ENCODE measurements around the gene RASSF8. TPM values are rescaled to one million over a fixed set of nuclear protein-coding genes. Genes with fewer than 3 reads are reported as not detected.

RASSF8 gene
- total and polyA plus RNA-seq, 2 of the 8 experiments (the other 6 are each of a cell fraction or from before 2014, with no cell fraction given), result 6.4 to 46.7 TPM

GRCh38 chr12:26027401-26027800, 68.9 kb downstream of the RASSF8 start:
- DNase-seq (ENCODE audit: low read depth in 1 of 2, low spot score in 2 of 2) (no peak), FAIRE-seq (no peak)
- H2AK5ac ChIP-seq (ENCODE audit: low read depth, low read length), result no peak overlapping the region
- CTCF ChIA-PET (ENCODE audit: partially characterized antibody), result interaction anchor here (0.9 kb wide), 1 partner anchor 436 kb away, joined by 4 read pairs; no protein-coding TSS in a partner anchor
- H2AFZ ChIP-seq (ENCODE audit: low read length), result no peak overlapping the region
- H4K20me1 ChIP-seq (replicated peaks in 1 of 2; ENCODE audit: control insufficient read depth in 1 of 2, insufficient read depth in 2 of 2, low read length in 2 of 2), result peaks cover 0 to 1% of the 10 kb centered on the region in 2 experiments
- no peak overlapping the region for H2BK5ac ChIP-seq (ENCODE audit: low read depth, low read length)
- H3K4me2 ChIP-seq (ENCODE audit: insufficient read depth in 1 of 2, low read depth in 2 of 2, low read length in 2 of 2), result no peak overlapping the region
- no peak overlapping the region for H2BK12ac ChIP-seq (ENCODE audit: low read depth, low read length)
- H3K4me1 ChIP-seq (replicated peaks in 1 of 4; ENCODE audit: control insufficient read depth in 3 of 4, insufficient read depth in 4 of 4, low read length in 3 of 4), result peaks cover 0 to 2% (median 0%) of the 10 kb centered on the region in 4 experiments; a peak in 1 of 7 replicates
- H3K9me3 ChIP-seq (ENCODE audit: insufficient read depth in 2 of 2, low read depth in 1 of 2, low read length in 1 of 2), result no peaks in the 10 kb centered on the region
- H3K79me1 ChIP-seq (ENCODE audit: low read depth, low read length), result peaks cover 6% of the 10 kb centered on the region; the same call in 1 of the 2 replicates
- H3K23ac ChIP-seq (ENCODE audit: insufficient read length), result no peak overlapping the region
- no peak overlapping the region for H4K91ac ChIP-seq (replicated peaks; ENCODE audit: insufficient read length, low read length)
- H3K14ac ChIP-seq (ENCODE audit: insufficient read length), result no peak overlapping the region
- H3K4ac ChIP-seq (replicated peaks; ENCODE audit: insufficient read length, low read depth, low read length), result no peak overlapping the region
- no peak overlapping the region for H2BK20ac ChIP-seq (ENCODE audit: low read length)
- no peak overlapping the region for H3K27ac ChIP-seq (ENCODE audit: low read depth, low read length)
- no peak overlapping the region for H3K18ac ChIP-seq (ENCODE audit: extremely low read depth, low read length)
- no peaks in the 10 kb centered on the region for H3K36me3 ChIP-seq (ENCODE audit: control insufficient read depth in 2 of 4, insufficient read depth in 4 of 4, low read length in 3 of 4)
- no peak overlapping the region for H3K9ac ChIP-seq (replicated peaks in 1 of 4; ENCODE audit: extremely low read depth in 1 of 4, low read depth in 3 of 4, low read length in 3 of 4)
- POLR2A ChIA-PET (ENCODE audit: partially characterized antibody), result no interaction called here
- no peak overlapping the region for H2BK120ac ChIP-seq (replicated peaks; ENCODE audit: low read depth, low read length)
- H3K23me2 ChIP-seq (ENCODE audit: low read depth, low read length), result no peaks in the 10 kb centered on the region
- H4K8ac ChIP-seq (ENCODE audit: extremely low read depth, insufficient read depth, low read length), result no peak overlapping the region
- no peak overlapping the region for H2BK15ac ChIP-seq (ENCODE audit: low read length)
- no peaks in the 10 kb centered on the region for H3K27me3 ChIP-seq (replicated peaks in 1 of 4; ENCODE audit: control insufficient read depth in 3 of 4, extremely low read depth in 1 of 4, insufficient read depth in 3 of 4, low read length in 3 of 4)
- peaks cover 0 to 31% of the 10 kb centered on the region in 2 experiments; a peak in 2 of 4 replicates for H3K79me2 ChIP-seq (ENCODE audit: control insufficient read depth in 1 of 2, insufficient read depth in 2 of 2, low read length in 2 of 2)
- no peak overlapping the region for H3K56ac ChIP-seq (replicated peaks; ENCODE audit: insufficient read length, low read depth, low read length)
- H4K5ac ChIP-seq (ENCODE audit: insufficient read length, low read depth, low read length), result no peak overlapping the region
- H3K4me3 ChIP-seq (ENCODE audit: extremely low read depth in 1 of 4, insufficient read depth in 2 of 4, low read depth in 3 of 4, low read length in 4 of 4), result no peak overlapping the region
- TF ChIP-seq SP4 (IDR thresholded peaks at IDR 0.05; ENCODE audit: low read length) (no peak), RXRA (IDR thresholded peaks at IDR 0.05; ENCODE audit: insufficient read depth, low read depth, low read length) (no peak), KDM5A (IDR thresholded peaks at IDR 0.05; ENCODE audit: low read length) (no peak), SIN3A (conservative IDR thresholded peaks at IDR 0.05 in 1 of 2, IDR thresholded peaks at IDR 0.05 in 1 of 2; ENCODE audit: low read depth in 1 of 2, low read length in 2 of 2) (no peak), ZNF274 (IDR thresholded peaks at IDR 0.05; ENCODE audit: borderline replicate concordance, extremely low read depth, low read length) (no peak), CHD1 (IDR thresholded peaks at IDR 0.05; ENCODE audit: low read depth, low read length) (no peak), ATF2 (IDR thresholded peaks at IDR 0.05; ENCODE audit: low read length) (no peak), BCL11A (IDR thresholded peaks at IDR 0.05; ENCODE audit: low read depth in 2 of 2, low read length in 2 of 2) (no peak), EP300 (IDR thresholded peaks at IDR 0.05; ENCODE audit: borderline replicate concordance in 1 of 2, low read depth in 2 of 2, low read length in 2 of 2) (no peak), CREB1 (IDR thresholded peaks at IDR 0.05) (no peak), CHD2 (IDR thresholded peaks at IDR 0.05; ENCODE audit: low read length) (no peak), HDAC2 (IDR thresholded peaks at IDR 0.05; ENCODE audit: borderline replicate concordance in 1 of 2, low read depth in 2 of 2, low read length in 2 of 2) (no peak), CBX5 (IDR thresholded peaks at IDR 0.05; ENCODE audit: low read depth, low read length) (no peak), SRF (IDR thresholded peaks at IDR 0.05; ENCODE audit: low read depth, low read length) (no peak)
